Peyer's patch (tissue), 4 donors: Measurements from ENCODE around the gene CDK5R1. TPM values are rescaled to one million over a fixed set of nuclear protein-coding genes. Genes with fewer than 3 reads are reported as not detected.
"Not testable (repeated sequence)": the region's sequence is repeated elsewhere in the genome, so short reads cannot be mapped to it uniquely, and the experiment has no call there.

ENCODE experiments used
- DNase-seq, 3 donors: peaks; one replicate each; pipeline ENCODE4 v3.0.0-alpha.2; 2017 to 2019
- H3K27ac ChIP-seq, 4 donors: fragments of 200-600 bp; sonication (generic); one replicate each; pipeline ENCODE4 v1.5.1; 2016 to 2019
- H3K27me3 ChIP-seq, 2 donors: fragments of 200-600 bp; sonication (generic); one replicate each; pipeline ENCODE4 v1.5.1; 2019
- H3K36me3 ChIP-seq, 3 donors: fragments of 200-600 bp; sonication (generic); one replicate each; pipeline ENCODE4 v1.5.1; 2016 to 2019
- H3K4me1 ChIP-seq, 4 donors: fragments of 200-600 bp; sonication (generic); one replicate each; pipeline ENCODE4 v1.5.1; 2016 to 2019
- H3K4me3 ChIP-seq, 4 donors: fragments of 200-600 bp; sonication (generic); 1 replicate in 3 of 4; 2 replicates in 1 of 4; pipeline ENCODE4 v1.5.1; 2016 to 2019; ENCODE audit warnings: mild to moderate bottlenecking in 1 of 4
- H3K9me3 ChIP-seq, 4 donors: fragments of 200-600 bp; sonication (generic); one replicate each; pipeline ENCODE4 v1.5.1; 2016 to 2019; ENCODE audit warnings: mild to moderate bottlenecking in 1 of 4
- POLR2A ChIP-seq, 2 donors: fragments of 450-650 bp; IDR thresholded peaks; one replicate each; pipeline ENCODE4 v1.5.1; 2017; ENCODE audit warnings: antibody characterized with exemption in 2 of 2, mild to moderate bottlenecking in 2 of 2, moderate library complexity in 2 of 2
- total RNA-seq, 4 donors: library from RNA; depleted of rRNA; stranded (reverse); fragments of >200 nt; gene quantifications; one replicate each; pipeline ENCODE4 v1.1.0, GENCODE V29; 2016
- TF ChIP-seq, protein P1 (sequence below), 6 experiments: fragments of 450-650 bp in 4 of 6; fragments of 200-600 bp in 2 of 6; sonication (generic) in 1 of 6; IDR thresholded peaks; one replicate each; pipeline ENCODE4 v1.5.1; 2017 to 2019; ENCODE audit warnings: antibody characterized with exemption in 6 of 6, mild to moderate bottlenecking in 3 of 6, moderate library complexity in 1 of 6

CDK5R1 gene
- total RNA-seq, 4 donors from 2014 or later = 0.88 to 1.9 (median 1.2) TPM; not detected in 1

DNA sequence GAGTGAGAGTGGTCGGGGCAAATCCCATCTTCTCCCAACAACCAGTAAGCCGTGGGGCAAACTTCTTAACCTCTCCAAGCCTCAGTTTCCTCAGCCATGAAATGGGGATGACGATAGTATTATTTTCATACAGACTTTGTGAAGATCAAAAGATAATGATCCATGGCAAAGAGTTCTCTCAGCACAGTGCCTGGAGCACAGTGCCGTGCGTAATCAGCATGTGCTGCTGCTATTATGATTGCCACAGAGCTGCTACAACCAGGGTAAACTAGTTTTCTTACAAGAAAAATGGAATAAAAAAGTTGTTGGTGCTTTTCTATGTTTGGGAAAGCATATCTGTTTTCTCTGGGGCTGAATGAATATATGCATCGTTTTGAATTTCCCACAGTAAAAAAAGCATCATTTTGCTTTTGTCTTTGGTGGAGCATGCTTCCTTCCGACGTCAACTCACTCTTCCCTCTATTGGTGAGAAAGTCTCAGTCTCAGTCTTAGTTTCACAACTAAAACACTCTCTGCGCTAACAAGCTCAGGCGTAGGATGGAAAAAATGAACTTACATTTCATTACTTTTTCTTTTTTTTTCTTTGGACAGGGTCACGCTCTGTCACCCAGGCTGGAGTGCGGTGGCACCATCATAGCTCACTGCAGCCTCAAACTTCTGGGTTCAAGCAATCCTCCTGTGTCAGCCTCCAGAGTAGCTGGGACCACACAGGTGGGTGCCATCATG, 37.2 kb downstream of the CDK5R1 start:
- Histone ChIP-seq H3K36me3 (peaks cover 0 to under 1% (median 0%) of the 10 kb centered on the region in 3 donors), H3K4me3 (no peak overlapping the region), H3K27ac (peak overlapping the region in 2 of 4 donors; percentile 33 to 67), H3K27me3 (no peaks in the 10 kb centered on the region), H3K9me3 (no peaks in the 10 kb centered on the region), H3K4me1 (peaks cover 0 to 15% (median 11%) of the 10 kb centered on the region in 4 donors)
- TF ChIP-seq POLR2A (IDR thresholded peaks at IDR 0.05) = no peak
- TF ChIP-seq, protein P1, sequence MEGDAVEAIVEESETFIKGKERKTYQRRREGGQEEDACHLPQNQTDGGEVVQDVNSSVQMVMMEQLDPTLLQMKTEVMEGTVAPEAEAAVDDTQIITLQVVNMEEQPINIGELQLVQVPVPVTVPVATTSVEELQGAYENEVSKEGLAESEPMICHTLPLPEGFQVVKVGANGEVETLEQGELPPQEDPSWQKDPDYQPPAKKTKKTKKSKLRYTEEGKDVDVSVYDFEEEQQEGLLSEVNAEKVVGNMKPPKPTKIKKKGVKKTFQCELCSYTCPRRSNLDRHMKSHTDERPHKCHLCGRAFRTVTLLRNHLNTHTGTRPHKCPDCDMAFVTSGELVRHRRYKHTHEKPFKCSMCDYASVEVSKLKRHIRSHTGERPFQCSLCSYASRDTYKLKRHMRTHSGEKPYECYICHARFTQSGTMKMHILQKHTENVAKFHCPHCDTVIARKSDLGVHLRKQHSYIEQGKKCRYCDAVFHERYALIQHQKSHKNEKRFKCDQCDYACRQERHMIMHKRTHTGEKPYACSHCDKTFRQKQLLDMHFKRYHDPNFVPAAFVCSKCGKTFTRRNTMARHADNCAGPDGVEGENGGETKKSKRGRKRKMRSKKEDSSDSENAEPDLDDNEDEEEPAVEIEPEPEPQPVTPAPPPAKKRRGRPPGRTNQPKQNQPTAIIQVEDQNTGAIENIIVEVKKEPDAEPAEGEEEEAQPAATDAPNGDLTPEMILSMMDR (IDR thresholded peaks at IDR 0.05) = peak in 1 of 6 experiments; percentile 2
- DNase-seq = no peak

DNA sequence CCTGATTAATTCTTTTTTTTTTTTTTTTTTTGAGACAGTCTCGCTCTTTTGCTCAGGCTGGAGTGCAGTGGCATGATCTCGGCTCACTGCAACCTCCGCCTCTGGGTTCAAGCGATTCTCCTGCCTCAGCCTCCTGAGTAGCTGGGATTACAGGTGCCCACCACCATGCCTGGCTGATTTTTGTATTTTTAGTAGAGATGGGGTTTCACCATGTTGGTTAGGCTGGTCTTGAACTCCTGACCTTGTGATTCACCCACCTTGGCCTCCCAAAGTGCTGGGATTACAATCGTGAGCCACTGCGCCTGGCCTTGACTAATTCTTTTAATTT, 37.7 kb downstream of the CDK5R1 start:
- H3K4me3 ChIP-seq, H3K27me3 ChIP-seq, H3K36me3 ChIP-seq, H3K9me3 ChIP-seq, DNase-seq: not testable (repeated sequence)
- peaks cover 0 to 15% (median 8%) of the 10 kb centered on the region in 4 donors for H3K4me1 ChIP-seq
- peak overlapping the region in 1 of 4 donors; percentile 67 for H3K27ac ChIP-seq

DNA sequence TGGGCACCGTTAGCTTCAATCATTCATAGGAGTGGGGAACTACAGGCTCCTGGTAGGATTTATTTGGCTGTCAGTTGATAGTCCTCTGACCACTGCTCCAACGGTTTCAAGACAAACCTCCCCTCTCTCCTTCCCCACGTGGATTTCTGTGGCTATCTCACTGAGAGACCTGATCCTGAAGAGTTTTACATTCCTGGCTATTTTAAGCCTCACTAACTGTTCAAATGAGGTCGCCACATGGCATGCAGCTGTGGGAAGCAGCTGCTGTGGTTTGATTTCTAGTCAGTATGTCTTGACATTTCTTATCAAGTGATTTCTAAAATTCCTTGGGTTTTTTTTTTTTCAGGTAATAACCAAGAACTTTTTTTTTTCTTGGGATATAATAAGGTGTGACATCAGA, 38.3 kb downstream of the CDK5R1 start:
- peaks cover 0 to 10% (median 4%) of the 10 kb centered on the region in 4 donors for H3K4me1 ChIP-seq
- no peak for TF ChIP-seq POLR2A (IDR thresholded peaks at IDR 0.05)
- TF ChIP-seq, protein P1 (IDR thresholded peaks at IDR 0.05) = no peak
- peaks cover 0 to 3% (median 0%) of the 10 kb centered on the region in 3 donors for H3K36me3 ChIP-seq
- H3K9me3 ChIP-seq = no peaks in the 10 kb centered on the region
- H3K27me3 ChIP-seq = no peaks in the 10 kb centered on the region
- H3K4me3 ChIP-seq = no peak overlapping the region
- DNase-seq = no peak
- no peak overlapping the region for H3K27ac ChIP-seq

DNA sequence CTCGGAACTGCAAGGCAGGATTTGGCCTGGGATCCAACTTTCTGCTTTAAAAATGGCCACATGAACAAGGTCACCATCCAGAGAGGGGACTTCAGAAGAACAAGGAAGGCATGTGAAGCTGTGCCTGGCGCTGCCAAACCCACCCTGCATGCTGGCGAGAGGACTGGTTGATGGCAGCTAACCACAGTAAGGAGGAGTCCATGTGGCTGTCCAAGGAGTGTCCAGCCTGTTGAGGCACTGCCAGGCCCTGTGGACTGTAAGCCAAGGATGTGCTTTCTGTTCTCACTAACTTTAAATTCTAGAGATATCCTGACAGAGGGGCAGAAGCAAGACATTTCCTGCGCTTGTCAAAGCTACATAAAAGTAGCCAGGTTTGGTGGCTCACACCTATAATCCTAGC, 40.4 kb downstream of the CDK5R1 start:
- Histone ChIP-seq H3K36me3 (peaks cover 0 to 3% (median 0%) of the 10 kb centered on the region in 3 donors), H3K9me3 (no peaks in the 10 kb centered on the region), H3K4me3 (no peak overlapping the region), H3K27ac (no peak overlapping the region), H3K4me1 (no peaks in the 10 kb centered on the region), H3K27me3 (no peaks in the 10 kb centered on the region)
- DNase-seq = no peak
- TF ChIP-seq, protein P1 (IDR thresholded peaks at IDR 0.05) = no peak
- TF ChIP-seq POLR2A (IDR thresholded peaks at IDR 0.05) = no peak

DNA sequence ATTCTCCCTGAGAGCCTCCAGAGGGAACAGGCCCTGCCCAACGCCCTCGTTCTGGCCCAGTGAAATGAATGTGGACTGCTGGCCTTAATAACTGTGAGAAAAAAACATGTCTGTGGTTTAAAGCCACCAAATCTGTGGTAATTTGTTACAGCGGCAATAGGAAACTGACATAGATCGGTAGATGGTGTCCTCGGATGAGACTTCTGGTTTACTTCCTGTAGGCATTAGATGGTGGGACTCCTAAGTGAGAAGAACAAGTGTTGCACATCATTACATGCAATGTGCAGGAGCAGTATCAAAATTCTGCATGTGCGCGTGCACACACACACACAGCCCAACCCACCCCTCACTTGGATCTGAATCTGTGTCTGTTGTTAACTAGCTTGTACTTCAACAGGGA, 42.0 kb downstream of the CDK5R1 start:
- TF ChIP-seq, protein P1 (IDR thresholded peaks at IDR 0.05) = no peak
- TF ChIP-seq POLR2A (IDR thresholded peaks at IDR 0.05) = no peak
- H3K4me3 ChIP-seq = no peak overlapping the region
- no peaks in the 10 kb centered on the region for H3K4me1 ChIP-seq
- peak overlapping the region in 2 of 4 donors; percentile 5 to 69 for H3K27ac ChIP-seq
- no peaks in the 10 kb centered on the region for H3K9me3 ChIP-seq
- no peak for DNase-seq
- peaks cover 0 to 3% (median 0%) of the 10 kb centered on the region in 3 donors for H3K36me3 ChIP-seq
- no peaks in the 10 kb centered on the region for H3K27me3 ChIP-seq

DNA sequence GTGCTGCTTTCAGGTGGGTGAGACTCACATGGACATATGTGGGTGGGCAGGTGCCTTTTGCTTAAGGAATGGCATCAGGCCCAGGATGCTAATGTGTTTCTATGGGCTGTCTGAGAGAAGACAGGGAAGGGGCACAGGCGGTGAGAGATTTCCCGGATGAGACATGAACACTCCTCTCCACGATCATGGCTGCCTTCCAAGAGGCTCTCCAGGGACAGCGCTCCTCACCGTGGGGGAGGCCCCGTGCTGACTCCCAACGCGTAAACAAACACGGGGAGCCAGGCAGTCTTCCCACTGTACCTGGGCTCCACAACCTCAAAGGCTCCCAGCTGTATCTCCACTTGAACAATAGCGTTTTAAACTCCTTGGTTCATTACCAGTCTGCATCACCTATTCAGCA, 42.8 kb downstream of the CDK5R1 start:
- no peak for TF ChIP-seq POLR2A (IDR thresholded peaks at IDR 0.05)
- TF ChIP-seq, protein P1 (IDR thresholded peaks at IDR 0.05) = no peak
- peaks cover 0 to 6% (median 0%) of the 10 kb centered on the region in 4 donors for H3K4me1 ChIP-seq
- H3K27ac ChIP-seq = peak overlapping the region in 1 of 4 donors; percentile 69
- no peaks in the 10 kb centered on the region for H3K9me3 ChIP-seq
- peaks cover 0 to 3% (median 0%) of the 10 kb centered on the region in 3 donors for H3K36me3 ChIP-seq
- H3K4me3 ChIP-seq = no peak overlapping the region
- no peak for DNase-seq
- no peaks in the 10 kb centered on the region for H3K27me3 ChIP-seq
